Measurements from ENCODE around the gene SYCP2.
"Not testable (repeated sequence)": the region's sequence is repeated elsewhere in the genome, so short reads cannot be mapped to it uniquely, and the experiment has no call there.

Gene SYCP2

GRCh38 chr20:59895908-59896307, 37.5 kb downstream of the SYCP2 start:
- no peak for DNase-seq

- no peak for DNase-seq
These were observed 41.9 kb downstream of the SYCP2 start for GRCh38 chr20:59891581-59891980.

- not testable (repeated sequence) for DNase-seq
These were observed 43.4 kb downstream of the SYCP2 start for GRCh38 chr20:59890035-59890434.

- no peak for DNase-seq
These were observed 45.4 kb downstream of the SYCP2 start for GRCh38 chr20:59888050-59888449.

- DNase-seq: no peak
These were observed 48.9 kb downstream of the SYCP2 start for GRCh38 chr20:59884494-59884893.

GRCh38 chr20:59880198-59880597, 53.2 kb downstream of the SYCP2 start:
- no peak for DNase-seq

GRCh38 chr20:59873409-59873808, 60.0 kb downstream of the SYCP2 start:
- DNase-seq: peak in 1 of 5 experiments; percentile 11

GRCh38 chr20:59871096-59871495, 62.3 kb downstream of the SYCP2 start:
- peak in 1 of 5 experiments; percentile 54 for DNase-seq

GRCh38 chr20:59866338-59866737, 67.1 kb downstream of the SYCP2 start:
- no peak for DNase-seq

- DNase-seq: no peak
These were observed 68.7 kb downstream of the SYCP2 start for GRCh38 chr20:59864726-59865125.

- DNase-seq: no peak
These were observed 70.4 kb downstream of the SYCP2 start for GRCh38 chr20:59863058-59863457.

- DNase-seq: no peak
These were observed 72.0 kb downstream of the SYCP2 start for GRCh38 chr20:59861401-59861800.

GRCh38 chr20:59858425-59858824, 75.0 kb downstream of the SYCP2 start:
- no peak for DNase-seq

GRCh38 chr20:59857966-59858365, 75.5 kb downstream of the SYCP2 start:
- no peak for DNase-seq

- DNase-seq: not testable (repeated sequence)
These were observed 76.5 kb downstream of the SYCP2 start for GRCh38 chr20:59856941-59857340.

GRCh38 chr20:59856526-59856925, 76.9 kb downstream of the SYCP2 start:
- not testable (repeated sequence) for DNase-seq

GRCh38 chr20:59850018-59850641, 83.3 kb downstream of the SYCP2 start:
- DNase-seq: peak in 1 of 5 experiments; percentile 31

- no peak for DNase-seq
These were observed 85.3 kb downstream of the SYCP2 start for GRCh38 chr20:59848182-59848581.

GRCh38 chr20:59845472-59845871, 88.0 kb downstream of the SYCP2 start:
- no peak for DNase-seq

- DNase-seq: no peak
These were observed 94.0 kb downstream of the SYCP2 start for GRCh38 chr20:59839400-59839799.

GRCh38 chr20:59837623-59838394, 95.6 kb downstream of the SYCP2 start:
- no peak for DNase-seq

GRCh38 chr20:59836767-59837166, 96.7 kb downstream of the SYCP2 start:
- DNase-seq: no peak

- no peak for DNase-seq
These were observed 97.7 kb downstream of the SYCP2 start for GRCh38 chr20:59835448-59836395.

All from T-helper 2 cell (primary cell).